ENCODE results near the gene NEUROD4.

GRCh38 chr12:55051197-55051947 lies 31.6 kb downstream of the NEUROD4 start:
- TF ChIP-seq CTCF (IDR thresholded peaks at IDR 0.05) (no peak), POLR2A (IDR thresholded peaks at IDR 0.05) (no peak)

Data from adrenal gland (tissue), 5 donors.